GM13976 (cell line): ENCODE measurements around the gene ZNF304.
A peak's percentile ranks its signal among the peaks of the same experiment; 100 is the strongest.

Experiments
- DNase-seq: peaks from one replicate; pipeline ENCODE4 v3.0.0; 2012; ENCODE audit warnings: low spot score
- CTCF ChIP-seq: IDR thresholded peaks from 2 replicates; pipeline ENCODE4 v1.5.1; 2012; ENCODE audit warnings: borderline replicate concordance, mild to moderate bottlenecking; ENCODE audit not compliant: insufficient read depth; ENCODE audit errors: extremely low read depth, missing control alignments, control extremely low read depth
- in situ Hi-C: fragments of 300-500 bp; cut with MboI; formaldehyde crosslinking; loops from one replicate; pipeline ENCODE4 v1.12.0; 2022; ENCODE audit warnings: low sequenced_read_pairs, mixed read lengths, inconsistent platforms; ENCODE audit not compliant: unreplicated experiment

Gene ZNF304

GRCh38 chr19:57350877-57351805 is at the start of gene ZNF304:
Gene ZNF304, plus strand, starts transcription at chr19:57351271. Its CDS starts 394 bp downstream, at chr19:57351665.
- in situ Hi-C loops = no loop called here
- peak; percentile 93 for DNase-seq
- TF ChIP-seq CTCF = no peak

- no peak for DNase-seq
- in situ Hi-C loops = no loop called here
- TF ChIP-seq CTCF = no peak
Observed at GRCh38 chr19:57302020-57302465, 49.0 kb upstream of the ZNF304 start.

- TF ChIP-seq CTCF = no peak
- DNase-seq = no peak
- in situ Hi-C loops = no loop called here
Observed at GRCh38 chr19:57302727-57303401, 48.2 kb upstream of the ZNF304 start.

- in situ Hi-C loops = no loop called here
- no peak for DNase-seq
- TF ChIP-seq CTCF = no peak
Observed at GRCh38 chr19:57305056-57305455, 46.0 kb upstream of the ZNF304 start.

GRCh38 chr19:57308514-57308913 is 42.6 kb upstream of the ZNF304 start:
- TF ChIP-seq CTCF = no peak
- no peak for DNase-seq
- in situ Hi-C loops = no loop called here

GRCh38 chr19:57310792-57311191 is 40.3 kb upstream of the ZNF304 start:
- no peak for DNase-seq
- in situ Hi-C loops = no loop called here
- no peak for TF ChIP-seq CTCF
